Measurements from ENCODE around the gene PLEKHH1.

DNA sequence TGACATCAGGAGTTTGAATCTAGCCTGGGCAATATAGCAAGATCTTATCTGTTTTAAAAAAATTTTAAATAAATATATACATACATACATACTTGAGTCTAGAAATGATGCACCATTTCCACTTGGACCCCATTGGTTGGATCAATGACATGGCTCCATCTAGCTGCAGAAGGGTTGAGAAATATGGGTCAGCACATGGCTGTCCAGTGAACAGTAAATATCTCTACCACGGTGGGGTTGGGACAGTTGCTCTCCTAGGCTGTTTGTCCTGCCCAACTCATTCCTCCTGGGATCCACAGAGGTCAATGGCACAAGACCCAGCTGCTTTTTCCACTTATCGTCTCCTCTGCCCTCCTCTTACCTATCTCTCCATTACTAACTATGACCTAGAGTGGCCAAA lies 23.6 kb downstream of the PLEKHH1 start:
- no peak for TF ChIP-seq GLI4 (tag by site-specific recombination; IDR thresholded peaks at IDR 0.05)
- TF ChIP-seq, protein P1, sequence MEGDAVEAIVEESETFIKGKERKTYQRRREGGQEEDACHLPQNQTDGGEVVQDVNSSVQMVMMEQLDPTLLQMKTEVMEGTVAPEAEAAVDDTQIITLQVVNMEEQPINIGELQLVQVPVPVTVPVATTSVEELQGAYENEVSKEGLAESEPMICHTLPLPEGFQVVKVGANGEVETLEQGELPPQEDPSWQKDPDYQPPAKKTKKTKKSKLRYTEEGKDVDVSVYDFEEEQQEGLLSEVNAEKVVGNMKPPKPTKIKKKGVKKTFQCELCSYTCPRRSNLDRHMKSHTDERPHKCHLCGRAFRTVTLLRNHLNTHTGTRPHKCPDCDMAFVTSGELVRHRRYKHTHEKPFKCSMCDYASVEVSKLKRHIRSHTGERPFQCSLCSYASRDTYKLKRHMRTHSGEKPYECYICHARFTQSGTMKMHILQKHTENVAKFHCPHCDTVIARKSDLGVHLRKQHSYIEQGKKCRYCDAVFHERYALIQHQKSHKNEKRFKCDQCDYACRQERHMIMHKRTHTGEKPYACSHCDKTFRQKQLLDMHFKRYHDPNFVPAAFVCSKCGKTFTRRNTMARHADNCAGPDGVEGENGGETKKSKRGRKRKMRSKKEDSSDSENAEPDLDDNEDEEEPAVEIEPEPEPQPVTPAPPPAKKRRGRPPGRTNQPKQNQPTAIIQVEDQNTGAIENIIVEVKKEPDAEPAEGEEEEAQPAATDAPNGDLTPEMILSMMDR (tag by site-specific recombination; IDR thresholded peaks at IDR 0.05), result no peak
- no peak for TF ChIP-seq YY2 (tag by site-specific recombination; IDR thresholded peaks at IDR 0.05)
- TF ChIP-seq ZNF394 (tag by site-specific recombination; IDR thresholded peaks at IDR 0.05; ENCODE audit: borderline replicate concordance), result no peak
- TF ChIP-seq, protein P2, sequence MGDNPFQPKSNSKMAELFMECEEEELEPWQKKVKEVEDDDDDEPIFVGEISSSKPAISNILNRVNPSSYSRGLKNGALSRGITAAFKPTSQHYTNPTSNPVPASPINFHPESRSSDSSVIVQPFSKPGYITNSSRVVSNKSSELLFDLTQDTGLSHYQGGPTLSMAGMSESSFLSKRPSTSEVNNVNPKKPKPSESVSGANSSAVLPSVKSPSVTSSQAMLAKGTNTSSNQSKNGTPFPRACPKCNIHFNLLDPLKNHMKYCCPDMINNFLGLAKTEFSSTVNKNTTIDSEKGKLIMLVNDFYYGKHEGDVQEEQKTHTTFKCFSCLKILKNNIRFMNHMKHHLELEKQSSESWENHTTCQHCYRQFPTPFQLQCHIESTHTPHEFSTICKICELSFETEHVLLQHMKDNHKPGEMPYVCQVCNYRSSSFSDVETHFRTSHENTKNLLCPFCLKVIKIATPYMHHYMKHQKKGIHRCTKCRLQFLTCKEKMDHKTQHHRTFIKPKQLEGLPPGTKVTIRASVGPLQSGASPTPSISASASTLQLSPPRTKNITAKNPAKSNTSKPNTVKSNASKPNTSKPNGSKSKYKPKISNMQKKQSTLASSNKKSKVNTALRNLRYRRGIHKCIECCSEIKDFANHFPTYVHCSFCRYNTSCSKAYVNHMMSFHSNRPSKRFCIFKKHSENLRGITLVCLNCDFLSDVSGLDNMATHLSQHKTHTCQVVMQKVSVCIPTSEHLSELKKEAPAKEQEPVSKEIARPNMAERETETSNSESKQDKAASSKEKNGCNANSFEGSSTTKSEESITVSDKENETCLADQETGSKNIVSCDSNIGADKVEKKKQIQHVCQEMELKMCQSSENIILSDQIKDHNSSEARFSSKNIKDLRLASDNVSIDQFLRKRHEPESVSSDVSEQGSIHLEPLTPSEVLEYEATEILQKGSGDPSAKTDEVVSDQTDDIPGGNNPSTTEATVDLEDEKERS (tag by site-specific recombination; IDR thresholded peaks at IDR 0.05), result no peak
- TF ChIP-seq, protein P3, sequence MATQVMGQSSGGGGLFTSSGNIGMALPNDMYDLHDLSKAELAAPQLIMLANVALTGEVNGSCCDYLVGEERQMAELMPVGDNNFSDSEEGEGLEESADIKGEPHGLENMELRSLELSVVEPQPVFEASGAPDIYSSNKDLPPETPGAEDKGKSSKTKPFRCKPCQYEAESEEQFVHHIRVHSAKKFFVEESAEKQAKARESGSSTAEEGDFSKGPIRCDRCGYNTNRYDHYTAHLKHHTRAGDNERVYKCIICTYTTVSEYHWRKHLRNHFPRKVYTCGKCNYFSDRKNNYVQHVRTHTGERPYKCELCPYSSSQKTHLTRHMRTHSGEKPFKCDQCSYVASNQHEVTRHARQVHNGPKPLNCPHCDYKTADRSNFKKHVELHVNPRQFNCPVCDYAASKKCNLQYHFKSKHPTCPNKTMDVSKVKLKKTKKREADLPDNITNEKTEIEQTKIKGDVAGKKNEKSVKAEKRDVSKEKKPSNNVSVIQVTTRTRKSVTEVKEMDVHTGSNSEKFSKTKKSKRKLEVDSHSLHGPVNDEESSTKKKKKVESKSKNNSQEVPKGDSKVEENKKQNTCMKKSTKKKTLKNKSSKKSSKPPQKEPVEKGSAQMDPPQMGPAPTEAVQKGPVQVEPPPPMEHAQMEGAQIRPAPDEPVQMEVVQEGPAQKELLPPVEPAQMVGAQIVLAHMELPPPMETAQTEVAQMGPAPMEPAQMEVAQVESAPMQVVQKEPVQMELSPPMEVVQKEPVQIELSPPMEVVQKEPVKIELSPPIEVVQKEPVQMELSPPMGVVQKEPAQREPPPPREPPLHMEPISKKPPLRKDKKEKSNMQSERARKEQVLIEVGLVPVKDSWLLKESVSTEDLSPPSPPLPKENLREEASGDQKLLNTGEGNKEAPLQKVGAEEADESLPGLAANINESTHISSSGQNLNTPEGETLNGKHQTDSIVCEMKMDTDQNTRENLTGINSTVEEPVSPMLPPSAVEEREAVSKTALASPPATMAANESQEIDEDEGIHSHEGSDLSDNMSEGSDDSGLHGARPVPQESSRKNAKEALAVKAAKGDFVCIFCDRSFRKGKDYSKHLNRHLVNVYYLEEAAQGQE (tag by site-specific recombination; IDR thresholded peaks at IDR 0.05), result no peak
- TF ChIP-seq, protein P4, sequence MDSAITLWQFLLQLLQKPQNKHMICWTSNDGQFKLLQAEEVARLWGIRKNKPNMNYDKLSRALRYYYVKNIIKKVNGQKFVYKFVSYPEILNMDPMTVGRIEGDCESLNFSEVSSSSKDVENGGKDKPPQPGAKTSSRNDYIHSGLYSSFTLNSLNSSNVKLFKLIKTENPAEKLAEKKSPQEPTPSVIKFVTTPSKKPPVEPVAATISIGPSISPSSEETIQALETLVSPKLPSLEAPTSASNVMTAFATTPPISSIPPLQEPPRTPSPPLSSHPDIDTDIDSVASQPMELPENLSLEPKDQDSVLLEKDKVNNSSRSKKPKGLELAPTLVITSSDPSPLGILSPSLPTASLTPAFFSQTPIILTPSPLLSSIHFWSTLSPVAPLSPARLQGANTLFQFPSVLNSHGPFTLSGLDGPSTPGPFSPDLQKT (IDR thresholded peaks at IDR 0.05; ENCODE audit: borderline replicate concordance, low read depth, low read length), result no peak
